MM.1S (cell line): ENCODE results near the gene RNGTT.

ENCODE experiments used
- DNase-seq: peaks from one replicate; pipeline ENCODE4 v3.0.0-alpha.2; 2015
- H2AFZ ChIP-seq: fragments of 300-600 bp; sonication (generic); 2 replicates; pipeline ENCODE4 v1.6.0; 2016; ENCODE audit warnings: antibody characterized with exemption, low read length
- H3F3A ChIP-seq: fragments of 300-600 bp; sonication (generic); 2 replicates; pipeline ENCODE4 v1.6.1; 2016; ENCODE audit warnings: mild to moderate bottlenecking, antibody characterized with exemption, low read length, moderate library complexity, mixed read lengths; ENCODE audit not compliant: insufficient read depth
- H3K27ac ChIP-seq: fragments of 300-600 bp; sonication (generic); 2 replicates; pipeline ENCODE4 v1.5.1; 2016; ENCODE audit warnings: mild to moderate bottlenecking, low read length
- H3K27me3 ChIP-seq: fragments of 300-600 bp; sonication (generic); replicated peaks from 2 replicates; pipeline ENCODE4 v1.6.0; 2016; ENCODE audit warnings: low read length; ENCODE audit not compliant: insufficient read depth
- H3K36me3 ChIP-seq: fragments of 300-600 bp; sonication (generic); replicated peaks from 2 replicates; pipeline ENCODE4 v1.6.1; 2016; ENCODE audit warnings: mild to moderate bottlenecking, low read length, mixed read lengths; ENCODE audit not compliant: insufficient read depth
- H3K4me1 ChIP-seq: fragments of 300-600 bp; sonication (generic); 2 replicates; pipeline ENCODE4 v1.6.1; 2016; ENCODE audit warnings: low read length, mixed read lengths
- H3K4me2 ChIP-seq: fragments of 300-600 bp; sonication (generic); 2 replicates; pipeline ENCODE4 v1.6.0; 2016; ENCODE audit warnings: low read depth, low read length
- H3K4me3 ChIP-seq: fragments of 300-600 bp; sonication (generic); 2 replicates; pipeline ENCODE4 v1.5.1; 2016; ENCODE audit warnings: low read length, mixed read lengths
- H3K79me2 ChIP-seq: fragments of 300-600 bp; sonication (generic); 2 replicates; pipeline ENCODE4 v1.6.1; 2016; ENCODE audit warnings: mixed run types, low read length, mixed read lengths
- H3K9ac ChIP-seq: fragments of 300-600 bp; sonication (generic); 2 replicates; pipeline ENCODE4 v1.6.1; 2016; ENCODE audit warnings: low read length, mixed read lengths
- H3K9me2 ChIP-seq: fragments of 300-600 bp; sonication (generic); replicated peaks from 2 replicates; pipeline ENCODE4 v1.6.1; 2016; ENCODE audit warnings: mild to moderate bottlenecking, low read length, mixed read lengths; ENCODE audit not compliant: insufficient read depth
- H3K9me3 ChIP-seq: fragments of 300-600 bp; sonication (generic); replicated peaks from 2 replicates; pipeline ENCODE4 v1.6.1; 2016; ENCODE audit warnings: mild to moderate bottlenecking, low read length, mixed read lengths; ENCODE audit not compliant: insufficient read depth
- H4K20me1 ChIP-seq: fragments of 300-600 bp; sonication (generic); 2 replicates; pipeline ENCODE4 v1.6.1; 2016; ENCODE audit warnings: mild to moderate bottlenecking, low read length, moderate library complexity, mixed read lengths; ENCODE audit not compliant: insufficient read depth
- CTCF ChIP-seq: fragments of 300-600 bp; sonication (generic); IDR thresholded peaks from 2 replicates; pipeline ENCODE4 v1.5.1; 2016; ENCODE audit warnings: antibody characterized with exemption, low read length, mixed read lengths
- EZH2 ChIP-seq: fragments of 300-600 bp; sonication (generic); optimal IDR thresholded peaks from 2 replicates; pipeline ENCODE3; 2017; ENCODE audit warnings: low read depth, mild to moderate bottlenecking, antibody characterized with exemption, low read length, mixed read lengths
- EZH2phosphoT487 ChIP-seq: fragments of 300-600 bp; sonication (generic); IDR thresholded peaks from 2 replicates; pipeline ENCODE4 v1.6.1; 2018; ENCODE audit warnings: antibody characterized with exemption, low read length

RNGTT gene

GRCh38 chr6:88641178-88641903, 322.1 kb downstream of the RNGTT start:
- peaks cover 9% of the 10 kb centered on the region; the same call in 1 of the 2 replicates for H3F3A ChIP-seq
- H3K9ac ChIP-seq, result peak overlapping the region; percentile 17; the same call in 1 of the 2 replicates
- peak; percentile 33 for DNase-seq
- H2AFZ ChIP-seq, result no peak overlapping the region
- no peaks in the 10 kb centered on the region for H3K9me2 ChIP-seq
- H3K4me3 ChIP-seq, result peak overlapping the region; percentile 8; the same call in 1 of the 2 replicates
- no peaks in the 10 kb centered on the region for H3K9me3 ChIP-seq
- no peaks in the 10 kb centered on the region for H3K79me2 ChIP-seq
- TF ChIP-seq EZH2, result no peak
- TF ChIP-seq CTCF, result no peak
- TF ChIP-seq EZH2phosphoT487, result no peak
- H3K4me1 ChIP-seq, result peaks cover 7% of the 10 kb centered on the region; the same call in 1 of the 2 replicates
- H3K4me2 ChIP-seq, result peak overlapping the region; percentile 51; the same call in 1 of the 2 replicates
- H3K36me3 ChIP-seq, result no peaks in the 10 kb centered on the region
- no peaks in the 10 kb centered on the region for H3K27me3 ChIP-seq
- no peaks in the 10 kb centered on the region for H4K20me1 ChIP-seq
- peak overlapping the region; percentile 56; the same call in 1 of the 2 replicates for H3K27ac ChIP-seq

DNA sequence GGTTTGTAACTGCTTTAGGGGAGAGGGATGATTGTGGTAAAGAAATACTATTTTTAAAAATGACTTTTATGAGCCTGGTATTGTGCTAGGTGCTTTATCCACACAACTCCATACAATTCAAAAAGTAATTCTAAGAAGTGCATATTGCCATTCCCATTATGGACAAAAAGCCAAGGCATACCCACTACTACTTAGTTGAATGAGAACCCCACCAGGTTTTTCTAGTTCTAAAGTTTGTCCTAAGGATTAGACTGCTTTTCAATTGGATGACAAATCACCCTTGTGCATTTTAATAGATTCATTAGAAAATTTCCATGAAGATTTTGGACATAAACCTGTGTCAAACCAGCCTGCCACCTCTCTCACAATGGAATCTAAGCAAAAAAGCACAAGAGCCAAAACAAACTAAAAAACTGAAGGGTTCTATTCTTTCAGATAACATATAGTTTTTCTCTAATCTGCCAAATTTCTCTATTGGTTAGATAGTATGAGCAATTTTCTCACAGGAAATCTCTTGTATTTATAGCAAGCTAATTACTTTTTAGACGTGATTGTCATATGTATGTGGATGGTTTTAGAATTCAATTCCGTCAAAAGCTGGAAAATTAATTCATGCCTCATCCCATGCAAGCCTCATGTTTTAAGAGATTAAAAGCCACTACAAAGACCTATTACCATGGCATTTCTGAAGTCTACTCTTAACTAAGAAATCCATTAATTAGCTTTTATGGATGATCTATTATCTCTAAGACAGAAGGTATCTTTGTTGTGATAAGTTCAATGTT, 325.5 kb downstream of the RNGTT start:
- H3K27ac ChIP-seq, result no peak overlapping the region
- DNase-seq, result no peak

GRCh38 chr6:88636871-88637270, 326.5 kb downstream of the RNGTT start:
- no peaks in the 10 kb centered on the region for H3K9me2 ChIP-seq
- no peak overlapping the region for H3K4me3 ChIP-seq
- H3K36me3 ChIP-seq, result no peaks in the 10 kb centered on the region
- no peak overlapping the region for H3K4me2 ChIP-seq
- no peak overlapping the region for H3K27ac ChIP-seq
- H3K27me3 ChIP-seq, result no peaks in the 10 kb centered on the region
- no peak overlapping the region for H3K9ac ChIP-seq
- H3K9me3 ChIP-seq, result no peaks in the 10 kb centered on the region
- TF ChIP-seq EZH2 (no peak), EZH2phosphoT487 (no peak), CTCF (no peak)
- no peak for DNase-seq
- H3K4me1 ChIP-seq, result no peaks in the 10 kb centered on the region; the same call in 1 of the 2 replicates
- H4K20me1 ChIP-seq, result no peaks in the 10 kb centered on the region
- no peaks in the 10 kb centered on the region for H3K79me2 ChIP-seq
- peaks cover 6% of the 10 kb centered on the region; the same call in 1 of the 2 replicates for H3F3A ChIP-seq
- H2AFZ ChIP-seq, result no peak overlapping the region

More for the DNA sequence above, 325.5 kb downstream of the RNGTT start:
- H2AFZ ChIP-seq, result no peak overlapping the region
- H3K4me3 ChIP-seq, result no peak overlapping the region
- H3K27me3 ChIP-seq, result no peaks in the 10 kb centered on the region
- H3F3A ChIP-seq, result peaks cover 9% of the 10 kb centered on the region; the same call in 1 of the 2 replicates
- TF ChIP-seq EZH2phosphoT487, result no peak
- TF ChIP-seq CTCF, result no peak
- TF ChIP-seq EZH2, result no peak
- no peak overlapping the region for H3K9ac ChIP-seq
- H3K4me1 ChIP-seq, result peaks cover 7% of the 10 kb centered on the region; the same call in 1 of the 2 replicates
- H3K9me2 ChIP-seq, result no peaks in the 10 kb centered on the region
- H3K4me2 ChIP-seq, result no peak overlapping the region
- H3K79me2 ChIP-seq, result no peaks in the 10 kb centered on the region
- no peaks in the 10 kb centered on the region for H3K36me3 ChIP-seq
- no peaks in the 10 kb centered on the region for H4K20me1 ChIP-seq
- H3K9me3 ChIP-seq, result no peaks in the 10 kb centered on the region
